Sigmoid colon (tissue), 4 donors: ENCODE results near the gene RCHY1.
"Not testable (repeated sequence)": the region's sequence is repeated elsewhere in the genome, so short reads cannot be mapped to it uniquely, and the experiment has no call there.

ENCODE experiments used
- EP300 ChIP-seq, 4 donors: sonication (generic); formaldehyde crosslinking; IDR thresholded peaks; one replicate each; pipeline ENCODE4 v1.6.1; 2017; ENCODE audit warnings: antibody characterized with exemption in 4 of 4
- POLR2A ChIP-seq, 2 donors: fragments of 450-650 bp; IDR thresholded peaks; one replicate each; pipeline ENCODE4 v1.6.1; 2016; ENCODE audit warnings: antibody characterized with exemption in 2 of 2, mild to moderate bottlenecking in 2 of 2, moderate library complexity in 2 of 2
- POLR2AphosphoS5 ChIP-seq, 4 donors: sonication (generic); formaldehyde crosslinking; IDR thresholded peaks; one replicate each; pipeline ENCODE4 v1.6.1; 2017; ENCODE audit warnings: antibody characterized with exemption in 4 of 4
- TF ChIP-seq, protein P1 (sequence below), 4 experiments: fragments of 450-650 bp in 3 of 4; fragments of 200-600 bp in 1 of 4; IDR thresholded peaks; one replicate each; pipeline ENCODE4 v1.5.1; 2016 to 2019; ENCODE audit warnings: antibody characterized with exemption in 4 of 4, mild to moderate bottlenecking in 3 of 4, moderate library complexity in 2 of 4

GRCh38 chr4:75509592-75509991, 4.6 kb downstream of the RCHY1 start:
- TF ChIP-seq, protein P1, sequence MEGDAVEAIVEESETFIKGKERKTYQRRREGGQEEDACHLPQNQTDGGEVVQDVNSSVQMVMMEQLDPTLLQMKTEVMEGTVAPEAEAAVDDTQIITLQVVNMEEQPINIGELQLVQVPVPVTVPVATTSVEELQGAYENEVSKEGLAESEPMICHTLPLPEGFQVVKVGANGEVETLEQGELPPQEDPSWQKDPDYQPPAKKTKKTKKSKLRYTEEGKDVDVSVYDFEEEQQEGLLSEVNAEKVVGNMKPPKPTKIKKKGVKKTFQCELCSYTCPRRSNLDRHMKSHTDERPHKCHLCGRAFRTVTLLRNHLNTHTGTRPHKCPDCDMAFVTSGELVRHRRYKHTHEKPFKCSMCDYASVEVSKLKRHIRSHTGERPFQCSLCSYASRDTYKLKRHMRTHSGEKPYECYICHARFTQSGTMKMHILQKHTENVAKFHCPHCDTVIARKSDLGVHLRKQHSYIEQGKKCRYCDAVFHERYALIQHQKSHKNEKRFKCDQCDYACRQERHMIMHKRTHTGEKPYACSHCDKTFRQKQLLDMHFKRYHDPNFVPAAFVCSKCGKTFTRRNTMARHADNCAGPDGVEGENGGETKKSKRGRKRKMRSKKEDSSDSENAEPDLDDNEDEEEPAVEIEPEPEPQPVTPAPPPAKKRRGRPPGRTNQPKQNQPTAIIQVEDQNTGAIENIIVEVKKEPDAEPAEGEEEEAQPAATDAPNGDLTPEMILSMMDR (IDR thresholded peaks at IDR 0.05): not testable (repeated sequence)
- not testable (repeated sequence) for TF ChIP-seq EP300, POLR2A, POLR2AphosphoS5 (IDR thresholded peaks at IDR 0.05)
